ENCODE data around the gene CNKSR3. TPM values are rescaled to one million over a fixed set of nuclear protein-coding genes. Genes with fewer than 3 reads are reported as not detected.

CNKSR3 gene
- total and polyA plus RNA-seq, 2 of the 8 experiments (the other 6 are each of a cell fraction or from before 2014, with no cell fraction given) = 1.2 to 6.2 TPM

GRCh38 chr6:154414021-154414813 lies 96.3 kb downstream of the CNKSR3 start:
- Histone ChIP-seq H2BK120ac (replicated peaks; ENCODE audit: low read depth, low read length) (no peak overlapping the region), H3K18ac (ENCODE audit: extremely low read depth, low read length) (no peak overlapping the region), H3K79me1 (ENCODE audit: low read depth, low read length) (no peaks in the 10 kb centered on the region), H3K4me2 (ENCODE audit: insufficient read depth in 1 of 2, low read depth in 2 of 2, low read length in 2 of 2) (no peak overlapping the region), H3K56ac (replicated peaks; ENCODE audit: insufficient read length, low read depth, low read length) (no peak overlapping the region), H3K14ac (ENCODE audit: insufficient read length) (no peak overlapping the region), H4K5ac (ENCODE audit: insufficient read length, low read depth, low read length) (no peak overlapping the region), H3K4me1 (replicated peaks in 1 of 4; ENCODE audit: control insufficient read depth in 3 of 4, insufficient read depth in 4 of 4, low read length in 3 of 4) (0 out of 7 replicates have a peak, but pooled peaks cover 0 to 3% (median 0%) of the 10 kb centered on the region in 4 experiments), H2AK5ac (ENCODE audit: low read depth, low read length) (no peak overlapping the region), H2BK15ac (ENCODE audit: low read length) (no peak overlapping the region), H3K79me2 (ENCODE audit: control insufficient read depth in 1 of 2, insufficient read depth in 2 of 2, low read length in 2 of 2) (no peaks in the 10 kb centered on the region), H3K27me3 (replicated peaks in 1 of 4; ENCODE audit: control insufficient read depth in 3 of 4, extremely low read depth in 1 of 4, insufficient read depth in 3 of 4, low read length in 3 of 4) (no peaks in the 10 kb centered on the region), H3K4ac (replicated peaks; ENCODE audit: insufficient read length, low read depth, low read length) (no peak overlapping the region), H2AFZ (ENCODE audit: low read length) (no peak overlapping the region), H3K23me2 (ENCODE audit: low read depth, low read length) (no peaks in the 10 kb centered on the region), H2BK5ac (ENCODE audit: low read depth, low read length) (no peak overlapping the region), H3K4me3 (ENCODE audit: extremely low read depth in 1 of 4, insufficient read depth in 2 of 4, low read depth in 3 of 4, low read length in 4 of 4) (no peak overlapping the region), H3K9ac (replicated peaks in 1 of 4; ENCODE audit: extremely low read depth in 1 of 4, low read depth in 3 of 4, low read length in 3 of 4) (no peak overlapping the region), H2BK20ac (ENCODE audit: low read length) (no peak overlapping the region), H3K36me3 (ENCODE audit: control insufficient read depth in 2 of 4, insufficient read depth in 4 of 4, low read length in 3 of 4) (peaks cover 0 to 5% (median 2%) of the 10 kb centered on the region in 4 experiments; a peak in 2 of 8 replicates), H3K27ac (ENCODE audit: low read depth, low read length) (no peak overlapping the region), H4K20me1 (replicated peaks in 1 of 2; ENCODE audit: control insufficient read depth in 1 of 2, insufficient read depth in 2 of 2, low read length in 2 of 2) (no peaks in the 10 kb centered on the region), H3K23ac (ENCODE audit: insufficient read length) (no peak overlapping the region), H2BK12ac (ENCODE audit: low read depth, low read length) (no peak overlapping the region), H4K8ac (ENCODE audit: extremely low read depth, insufficient read depth, low read length) (no peak overlapping the region), H3K9me3 (ENCODE audit: insufficient read depth in 2 of 2, low read depth in 1 of 2, low read length in 1 of 2) (no peaks in the 10 kb centered on the region), H4K91ac (replicated peaks; ENCODE audit: insufficient read length, low read length) (no peak overlapping the region)
- ChIA-PET CTCF (ENCODE audit: partially characterized antibody) (interaction anchor here (1.2 kb wide), 1 partner anchor 44 kb away, joined by 3 read pairs; no protein-coding TSS in a partner anchor), POLR2A (ENCODE audit: partially characterized antibody) (no interaction called here)
- FAIRE-seq (no peak), DNase-seq (ENCODE audit: low read depth in 1 of 2, low spot score in 2 of 2) (no peak)
- TF ChIP-seq HDAC6 (IDR thresholded peaks at IDR 0.05; ENCODE audit: low read depth, low read length) (no peak), JUND (IDR thresholded peaks at IDR 0.05; ENCODE audit: low read length) (no peak), SIRT6 (IDR thresholded peaks at IDR 0.05; ENCODE audit: low read length) (no peak), CTBP2 (IDR thresholded peaks at IDR 0.05; ENCODE audit: borderline replicate concordance, insufficient read depth, insufficient read length, low read length) (no peak), RNF2 (IDR thresholded peaks at IDR 0.05; ENCODE audit: borderline replicate concordance, low read depth, low read length, missing control alignments, poor library complexity, severe bottlenecking) (no peak), CTCF (IDR thresholded peaks at IDR 0.05; ENCODE audit: control extremely low read depth in 1 of 3, insufficient read depth in 1 of 3, low read depth in 1 of 3, low read length in 3 of 3) (no peak)
- WGBS, 2 experiments (ENCODE audit: extremely low coverage in 1 of 2, insufficient coverage in 1 of 2, insufficient read length in 1 of 2, insufficient replicate concordance in 2 of 2, low coverage in 1 of 2, low lambda C conversion rate in 2 of 2, missing lambda C conversion rate in 1 of 2) = 79% methylated on average over 8 of the region's 8 CpGs; no CpG with 5 or more reads in 1 of the 2 experiments
